GM13977 (cell line): Measurements from ENCODE around the gene PLEKHA1.

Experiments used
- DNase-seq: peaks from one replicate; pipeline ENCODE4 v3.0.0; 2012; ENCODE audit warnings: low spot score
- in situ Hi-C: fragments of 300-500 bp; cut with MboI; formaldehyde crosslinking; loops from one replicate; pipeline ENCODE4 v1.12.0; 2022; ENCODE audit warnings: low sequenced_read_pairs, low pct_unique_long_range_greater_than_20kb, mixed read lengths, inconsistent platforms; ENCODE audit not compliant: unreplicated experiment
- TF ChIP-seq, protein P1 (sequence below): IDR thresholded peaks from 2 replicates; pipeline ENCODE4 v1.5.1; 2012; ENCODE audit warnings: mild to moderate bottlenecking, control low read depth; ENCODE audit not compliant: insufficient read depth; ENCODE audit errors: extremely low read depth, missing control alignments

The PLEKHA1 gene

DNA sequence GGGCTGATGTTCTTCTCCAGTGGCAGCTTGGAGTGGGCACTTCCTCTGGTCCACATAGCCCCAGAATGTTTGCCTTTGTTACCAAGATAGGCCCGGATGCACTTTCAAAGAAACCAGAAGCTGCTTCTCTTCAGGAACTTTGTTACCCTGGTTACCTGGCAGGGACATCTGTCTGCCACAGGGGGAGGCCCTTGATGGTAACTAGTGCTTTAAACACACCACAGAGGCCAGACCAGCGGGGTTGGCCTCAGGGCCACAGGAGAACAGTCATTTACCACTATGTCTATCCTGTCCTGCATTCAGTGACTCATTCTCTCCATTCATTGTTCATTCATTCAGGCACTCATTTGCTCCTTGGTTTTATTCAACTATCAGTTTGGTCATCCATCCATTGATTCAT, 11.9 kb upstream of the PLEKHA1 start:
- in situ Hi-C loops, result no loop called here
- TF ChIP-seq, protein P1, sequence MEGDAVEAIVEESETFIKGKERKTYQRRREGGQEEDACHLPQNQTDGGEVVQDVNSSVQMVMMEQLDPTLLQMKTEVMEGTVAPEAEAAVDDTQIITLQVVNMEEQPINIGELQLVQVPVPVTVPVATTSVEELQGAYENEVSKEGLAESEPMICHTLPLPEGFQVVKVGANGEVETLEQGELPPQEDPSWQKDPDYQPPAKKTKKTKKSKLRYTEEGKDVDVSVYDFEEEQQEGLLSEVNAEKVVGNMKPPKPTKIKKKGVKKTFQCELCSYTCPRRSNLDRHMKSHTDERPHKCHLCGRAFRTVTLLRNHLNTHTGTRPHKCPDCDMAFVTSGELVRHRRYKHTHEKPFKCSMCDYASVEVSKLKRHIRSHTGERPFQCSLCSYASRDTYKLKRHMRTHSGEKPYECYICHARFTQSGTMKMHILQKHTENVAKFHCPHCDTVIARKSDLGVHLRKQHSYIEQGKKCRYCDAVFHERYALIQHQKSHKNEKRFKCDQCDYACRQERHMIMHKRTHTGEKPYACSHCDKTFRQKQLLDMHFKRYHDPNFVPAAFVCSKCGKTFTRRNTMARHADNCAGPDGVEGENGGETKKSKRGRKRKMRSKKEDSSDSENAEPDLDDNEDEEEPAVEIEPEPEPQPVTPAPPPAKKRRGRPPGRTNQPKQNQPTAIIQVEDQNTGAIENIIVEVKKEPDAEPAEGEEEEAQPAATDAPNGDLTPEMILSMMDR, result no peak
- no peak for DNase-seq

DNA sequence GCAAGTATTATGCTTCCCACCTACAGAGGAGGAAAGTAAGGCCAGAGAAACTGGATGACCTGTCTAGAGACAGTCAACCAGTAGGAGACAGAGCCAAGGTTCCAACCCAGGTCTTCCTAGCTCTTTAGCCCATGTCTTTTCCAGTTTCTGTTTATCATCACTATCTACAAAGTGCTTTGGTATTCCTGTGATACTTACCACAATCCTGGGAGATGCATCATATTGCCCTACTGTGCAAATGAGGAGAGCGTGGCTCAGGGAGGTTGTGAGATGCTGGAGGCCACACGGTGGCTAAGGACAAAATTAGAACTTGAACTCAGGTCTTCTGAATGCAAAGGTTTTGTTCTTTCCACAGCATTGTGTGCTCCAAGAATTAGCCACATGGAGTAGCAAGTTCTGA, 11.2 kb upstream of the PLEKHA1 start:
- in situ Hi-C loops, result no loop called here
- TF ChIP-seq, protein P1, result no peak
- DNase-seq, result no peak

DNA sequence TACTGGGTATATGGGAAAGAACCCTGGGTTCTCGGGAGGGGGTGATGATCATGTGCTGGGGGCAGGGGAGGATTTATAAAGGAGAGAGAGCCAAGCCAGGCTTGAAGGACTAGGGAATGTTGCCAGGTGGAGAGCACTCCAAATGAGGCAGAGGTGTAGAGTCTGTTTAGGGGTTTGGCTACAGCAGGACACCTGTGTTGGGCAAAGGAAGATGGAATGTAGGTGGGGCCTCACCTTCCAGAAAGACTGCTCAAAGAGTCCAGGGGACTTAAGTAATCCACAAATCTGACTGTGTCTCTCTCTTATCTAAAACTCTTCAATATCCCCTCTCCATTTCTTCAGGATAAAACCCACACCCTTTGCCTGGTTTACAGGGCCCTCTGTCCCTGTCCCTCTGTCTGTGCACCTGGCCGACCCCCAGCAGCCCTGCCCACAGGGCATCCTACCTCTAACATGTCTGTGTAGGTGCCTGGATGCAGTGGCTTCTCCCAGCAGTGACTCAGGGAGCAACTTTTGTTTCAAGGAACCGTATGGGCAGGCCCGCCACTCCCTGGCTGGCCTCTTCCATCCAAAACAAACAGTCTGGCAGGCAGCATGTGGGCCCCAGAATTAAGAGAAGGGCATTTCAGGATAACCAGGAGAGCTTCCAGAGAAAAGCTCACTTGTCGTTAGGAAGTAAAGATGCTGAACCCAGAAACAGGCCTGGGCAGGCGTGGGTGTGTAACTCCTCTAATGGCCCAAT, 10.6 kb upstream of the PLEKHA1 start:
- TF ChIP-seq, protein P1, result no peak
- DNase-seq, result no peak
- in situ Hi-C loops, result no loop called here

DNA sequence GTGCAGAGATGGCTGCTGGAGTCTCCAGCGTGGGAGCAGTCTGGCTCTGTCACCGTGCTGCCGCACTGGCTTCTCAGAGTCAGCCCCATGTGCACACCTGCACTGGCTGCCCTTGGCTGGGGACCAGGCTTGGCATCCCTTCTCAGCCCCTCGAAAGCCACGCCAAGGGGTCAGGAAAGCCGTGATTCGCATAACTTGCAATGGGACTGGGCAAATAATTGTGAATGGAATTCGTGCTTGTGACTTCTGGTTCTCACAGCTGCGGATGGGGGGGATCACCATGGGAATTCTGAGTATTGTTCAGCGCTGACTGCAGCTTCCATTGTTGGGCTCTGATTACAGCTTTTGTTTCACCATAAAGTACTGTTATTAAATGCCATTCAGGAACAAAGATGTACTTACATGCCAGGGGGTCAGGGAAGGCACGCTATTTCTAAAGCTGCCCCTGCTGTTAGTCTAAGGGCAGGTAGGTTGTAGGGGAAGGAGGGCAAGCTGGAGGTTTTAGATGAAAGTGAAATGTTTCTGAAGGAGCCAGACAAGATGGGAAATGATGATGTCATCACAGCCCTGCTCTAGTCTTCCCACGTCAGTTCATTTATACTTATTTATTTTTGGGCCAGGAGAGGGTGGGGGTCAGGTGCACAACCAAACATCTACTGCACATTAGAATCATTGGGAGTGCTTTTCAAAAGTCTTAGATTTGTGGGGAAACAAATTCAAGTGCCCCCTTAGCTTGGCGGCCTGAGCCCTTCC, 5.8 kb upstream of the PLEKHA1 start:
- in situ Hi-C loops, result no loop called here
- no peak for DNase-seq
- TF ChIP-seq, protein P1, result no peak

DNA sequence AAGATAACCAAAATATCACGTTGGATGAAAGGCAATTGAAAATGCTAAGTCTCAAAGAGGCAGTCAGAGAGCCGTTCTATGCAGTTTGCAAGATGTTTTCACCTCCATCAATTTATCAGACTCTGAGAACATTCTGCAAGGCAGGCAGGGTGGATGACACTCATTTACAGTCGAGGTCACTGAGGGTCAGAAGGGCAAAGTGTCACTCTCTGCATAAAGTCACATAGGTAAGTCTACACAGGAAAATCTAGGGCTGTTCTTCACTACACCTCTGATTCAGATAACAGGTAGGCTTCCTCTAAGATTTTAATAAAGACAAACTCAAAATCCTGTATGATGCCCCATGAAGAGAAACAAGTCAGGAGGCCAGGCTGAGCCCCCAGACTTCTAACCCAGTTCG, 1.4 kb upstream of the PLEKHA1 start:
- TF ChIP-seq, protein P1, result no peak
- in situ Hi-C loops, result no loop called here
- no peak for DNase-seq

DNA sequence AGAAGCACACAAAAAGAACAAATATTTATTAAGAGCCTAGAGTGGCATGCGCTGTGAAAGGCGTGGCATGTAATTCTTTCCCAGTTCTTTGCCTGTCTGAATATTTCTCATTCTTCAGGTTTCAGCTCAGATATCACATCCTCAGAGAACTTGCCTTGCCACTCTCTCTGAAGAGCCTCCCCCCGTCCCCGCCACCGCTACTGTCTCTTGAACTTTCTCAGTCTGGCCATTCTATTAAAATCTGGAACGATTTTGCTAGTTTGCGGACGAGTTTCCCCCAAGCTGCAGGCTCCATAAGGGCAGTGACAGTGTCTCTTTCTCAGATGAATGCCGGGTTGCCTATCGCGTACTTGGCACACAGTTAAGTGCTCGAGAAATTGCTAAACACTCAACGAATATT, 787 bp upstream of the PLEKHA1 start:
- no peak for DNase-seq
- in situ Hi-C loops, result no loop called here
- TF ChIP-seq, protein P1, result no peak
